K562 (cell line): ENCODE data around the gene GMEB2. TPM values are rescaled to one million over a fixed set of nuclear protein-coding genes. Genes with fewer than 3 reads are reported as not detected.

Experiments
- BHLHE40 ChIP-seq: IDR thresholded peaks from 2 replicates; pipeline ENCODE4 v1.6.1; 2011; ENCODE audit warnings: low read length, improper control_type of control experiment
- CCNT2 ChIP-seq: IDR thresholded peaks from 2 replicates; pipeline ENCODE4 v1.6.1; 2011; ENCODE audit warnings: borderline replicate concordance, low read depth, mild to moderate bottlenecking, moderate library complexity, mixed read lengths, low read length; ENCODE audit not compliant: insufficient read length; ENCODE audit errors: extremely low read depth
- POLR3G ChIP-seq: IDR thresholded peaks from 2 replicates; pipeline ENCODE4 v1.6.1; 2011; ENCODE audit not compliant: insufficient read length, insufficient replicate concordance; ENCODE audit errors: extremely low read depth
- ZNF655 ChIP-seq: fragments of 250-450 bp; sonication (Bioruptor Pico); IDR thresholded peaks from 2 replicates; pipeline ENCODE4 v1.5.0; 2021
- ZNF699 ChIP-seq: fragments of 250-450 bp; sonication (Bioruptor Pico); IDR thresholded peaks from 2 replicates; pipeline ENCODE4 v1.8.0; 2021; ENCODE audit warnings: mild to moderate bottlenecking, moderate library complexity; ENCODE audit not compliant: insufficient replicate concordance
- polyA plus RNA-seq, 8 experiments: library from polyadenylated mRNA; depleted of rRNA in 4 of 8; stranded (reverse) in 5 of 8; unstranded in 3 of 8; fragments of >200 nt; fragmentation: Nextera tagmentation in 2 of 8; fragmentation: Illumina TruSeq in 1 of 8; extraction: Ambion mirVana in 2 of 8; extraction: Trizol in 1 of 8; gene quantifications; 2 replicates each; pipeline versions ENCODE4 v1.2.1 to v1.2.3, GENCODE V29; 2011 to 2014; ENCODE audit warnings: inconsistent platforms in 1 of 8, missing spikeins in 1 of 8
- total RNA-seq, 7 experiments: library from RNA; depleted of rRNA in 6 of 7; stranded (reverse); fragments of >200 nt in 6 of 7; fragmentation: Illumina TruSeq in 2 of 7; extraction: Trizol in 2 of 7; gene quantifications; 2 replicates each; pipeline versions ENCODE4 v1.2.1 to v1.2.3, GENCODE V29; 2011 to 2021; ENCODE audit warnings: low replicate concordance in 1 of 7
- TF ChIP-seq, protein P1 (sequence below), 2 experiments: fragments of 450-650 bp; formaldehyde crosslinking in 1 of 2; IDR thresholded peaks; 2 replicates each; pipeline versions ENCODE4 v1.4.0 to v1.6.1; 2014 to 2020; ENCODE audit warnings: mild to moderate bottlenecking in 2 of 2, borderline replicate concordance in 1 of 2, low read depth in 1 of 2
- TF ChIP-seq, protein P2 (sequence below): fragments of 200-800 bp; sonication (Bioruptor generic); IDR thresholded peaks from 2 replicates; pipeline ENCODE4 v1.6.1; 2016; ENCODE audit warnings: missing genetic modification characterization, missing compliant biosample characterization
- TF ChIP-seq, protein P3 (sequence below): IDR thresholded peaks from 2 replicates; pipeline ENCODE4 v1.6.1; 2011; ENCODE audit warnings: borderline replicate concordance, low read depth, mild to moderate bottlenecking, moderate library complexity, low read length; ENCODE audit not compliant: insufficient read depth, poor library complexity, severe bottlenecking

Gene GMEB2
- total and polyA plus RNA-seq, 9 of the 15 experiments (the other 6 are each of a cell fraction or from before 2014, with no cell fraction given): 0.03 to 13.9 (median 6.3) TPM

- TF ChIP-seq, protein P1, sequence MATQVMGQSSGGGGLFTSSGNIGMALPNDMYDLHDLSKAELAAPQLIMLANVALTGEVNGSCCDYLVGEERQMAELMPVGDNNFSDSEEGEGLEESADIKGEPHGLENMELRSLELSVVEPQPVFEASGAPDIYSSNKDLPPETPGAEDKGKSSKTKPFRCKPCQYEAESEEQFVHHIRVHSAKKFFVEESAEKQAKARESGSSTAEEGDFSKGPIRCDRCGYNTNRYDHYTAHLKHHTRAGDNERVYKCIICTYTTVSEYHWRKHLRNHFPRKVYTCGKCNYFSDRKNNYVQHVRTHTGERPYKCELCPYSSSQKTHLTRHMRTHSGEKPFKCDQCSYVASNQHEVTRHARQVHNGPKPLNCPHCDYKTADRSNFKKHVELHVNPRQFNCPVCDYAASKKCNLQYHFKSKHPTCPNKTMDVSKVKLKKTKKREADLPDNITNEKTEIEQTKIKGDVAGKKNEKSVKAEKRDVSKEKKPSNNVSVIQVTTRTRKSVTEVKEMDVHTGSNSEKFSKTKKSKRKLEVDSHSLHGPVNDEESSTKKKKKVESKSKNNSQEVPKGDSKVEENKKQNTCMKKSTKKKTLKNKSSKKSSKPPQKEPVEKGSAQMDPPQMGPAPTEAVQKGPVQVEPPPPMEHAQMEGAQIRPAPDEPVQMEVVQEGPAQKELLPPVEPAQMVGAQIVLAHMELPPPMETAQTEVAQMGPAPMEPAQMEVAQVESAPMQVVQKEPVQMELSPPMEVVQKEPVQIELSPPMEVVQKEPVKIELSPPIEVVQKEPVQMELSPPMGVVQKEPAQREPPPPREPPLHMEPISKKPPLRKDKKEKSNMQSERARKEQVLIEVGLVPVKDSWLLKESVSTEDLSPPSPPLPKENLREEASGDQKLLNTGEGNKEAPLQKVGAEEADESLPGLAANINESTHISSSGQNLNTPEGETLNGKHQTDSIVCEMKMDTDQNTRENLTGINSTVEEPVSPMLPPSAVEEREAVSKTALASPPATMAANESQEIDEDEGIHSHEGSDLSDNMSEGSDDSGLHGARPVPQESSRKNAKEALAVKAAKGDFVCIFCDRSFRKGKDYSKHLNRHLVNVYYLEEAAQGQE (IDR thresholded peaks at IDR 0.05; ENCODE audit: borderline replicate concordance): peak; percentile 68; the same call in 1 of the 2 replicates
- TF ChIP-seq, protein P1 (CRISPR knock-in tag; IDR thresholded peaks at IDR 0.05; ENCODE audit: low read depth): peak; percentile 71; the same call in 1 of the 2 replicates
- TF ChIP-seq CCNT2 (peak; percentile 25), POLR3G (no peak), ZNF655 (no peak), BHLHE40 (peak; percentile 83), ZNF699 (CRISPR knock-in tag) (no peak)
- TF ChIP-seq, protein P2, sequence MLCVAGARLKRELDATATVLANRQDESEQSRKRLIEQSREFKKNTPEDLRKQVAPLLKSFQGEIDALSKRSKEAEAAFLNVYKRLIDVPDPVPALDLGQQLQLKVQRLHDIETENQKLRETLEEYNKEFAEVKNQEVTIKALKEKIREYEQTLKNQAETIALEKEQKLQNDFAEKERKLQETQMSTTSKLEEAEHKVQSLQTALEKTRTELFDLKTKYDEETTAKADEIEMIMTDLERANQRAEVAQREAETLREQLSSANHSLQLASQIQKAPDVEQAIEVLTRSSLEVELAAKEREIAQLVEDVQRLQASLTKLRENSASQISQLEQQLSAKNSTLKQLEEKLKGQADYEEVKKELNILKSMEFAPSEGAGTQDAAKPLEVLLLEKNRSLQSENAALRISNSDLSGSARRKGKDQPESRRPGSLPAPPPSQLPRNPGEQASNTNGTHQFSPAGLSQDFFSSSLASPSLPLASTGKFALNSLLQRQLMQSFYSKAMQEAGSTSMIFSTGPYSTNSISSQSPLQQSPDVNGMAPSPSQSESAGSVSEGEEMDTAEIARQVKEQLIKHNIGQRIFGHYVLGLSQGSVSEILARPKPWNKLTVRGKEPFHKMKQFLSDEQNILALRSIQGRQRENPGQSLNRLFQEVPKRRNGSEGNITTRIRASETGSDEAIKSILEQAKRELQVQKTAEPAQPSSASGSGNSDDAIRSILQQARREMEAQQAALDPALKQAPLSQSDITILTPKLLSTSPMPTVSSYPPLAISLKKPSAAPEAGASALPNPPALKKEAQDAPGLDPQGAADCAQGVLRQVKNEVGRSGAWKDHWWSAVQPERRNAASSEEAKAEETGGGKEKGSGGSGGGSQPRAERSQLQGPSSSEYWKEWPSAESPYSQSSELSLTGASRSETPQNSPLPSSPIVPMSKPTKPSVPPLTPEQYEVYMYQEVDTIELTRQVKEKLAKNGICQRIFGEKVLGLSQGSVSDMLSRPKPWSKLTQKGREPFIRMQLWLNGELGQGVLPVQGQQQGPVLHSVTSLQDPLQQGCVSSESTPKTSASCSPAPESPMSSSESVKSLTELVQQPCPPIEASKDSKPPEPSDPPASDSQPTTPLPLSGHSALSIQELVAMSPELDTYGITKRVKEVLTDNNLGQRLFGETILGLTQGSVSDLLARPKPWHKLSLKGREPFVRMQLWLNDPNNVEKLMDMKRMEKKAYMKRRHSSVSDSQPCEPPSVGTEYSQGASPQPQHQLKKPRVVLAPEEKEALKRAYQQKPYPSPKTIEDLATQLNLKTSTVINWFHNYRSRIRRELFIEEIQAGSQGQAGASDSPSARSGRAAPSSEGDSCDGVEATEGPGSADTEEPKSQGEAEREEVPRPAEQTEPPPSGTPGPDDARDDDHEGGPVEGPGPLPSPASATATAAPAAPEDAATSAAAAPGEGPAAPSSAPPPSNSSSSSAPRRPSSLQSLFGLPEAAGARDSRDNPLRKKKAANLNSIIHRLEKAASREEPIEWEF: no peak
- TF ChIP-seq, protein P3, sequence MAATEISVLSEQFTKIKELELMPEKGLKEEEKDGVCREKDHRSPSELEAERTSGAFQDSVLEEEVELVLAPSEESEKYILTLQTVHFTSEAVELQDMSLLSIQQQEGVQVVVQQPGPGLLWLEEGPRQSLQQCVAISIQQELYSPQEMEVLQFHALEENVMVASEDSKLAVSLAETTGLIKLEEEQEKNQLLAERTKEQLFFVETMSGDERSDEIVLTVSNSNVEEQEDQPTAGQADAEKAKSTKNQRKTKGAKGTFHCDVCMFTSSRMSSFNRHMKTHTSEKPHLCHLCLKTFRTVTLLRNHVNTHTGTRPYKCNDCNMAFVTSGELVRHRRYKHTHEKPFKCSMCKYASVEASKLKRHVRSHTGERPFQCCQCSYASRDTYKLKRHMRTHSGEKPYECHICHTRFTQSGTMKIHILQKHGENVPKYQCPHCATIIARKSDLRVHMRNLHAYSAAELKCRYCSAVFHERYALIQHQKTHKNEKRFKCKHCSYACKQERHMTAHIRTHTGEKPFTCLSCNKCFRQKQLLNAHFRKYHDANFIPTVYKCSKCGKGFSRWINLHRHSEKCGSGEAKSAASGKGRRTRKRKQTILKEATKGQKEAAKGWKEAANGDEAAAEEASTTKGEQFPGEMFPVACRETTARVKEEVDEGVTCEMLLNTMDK: no peak
Measured at GRCh38 chr20:63641792-63642523, 15.1 kb upstream of the GMEB2 start (continued).
